ENCODE data around the gene RBKS.
"Not testable (repeated sequence)": the region's sequence is repeated elsewhere in the genome, so short reads cannot be mapped to it uniquely, and the experiment has no call there.

The RBKS gene

DNA sequence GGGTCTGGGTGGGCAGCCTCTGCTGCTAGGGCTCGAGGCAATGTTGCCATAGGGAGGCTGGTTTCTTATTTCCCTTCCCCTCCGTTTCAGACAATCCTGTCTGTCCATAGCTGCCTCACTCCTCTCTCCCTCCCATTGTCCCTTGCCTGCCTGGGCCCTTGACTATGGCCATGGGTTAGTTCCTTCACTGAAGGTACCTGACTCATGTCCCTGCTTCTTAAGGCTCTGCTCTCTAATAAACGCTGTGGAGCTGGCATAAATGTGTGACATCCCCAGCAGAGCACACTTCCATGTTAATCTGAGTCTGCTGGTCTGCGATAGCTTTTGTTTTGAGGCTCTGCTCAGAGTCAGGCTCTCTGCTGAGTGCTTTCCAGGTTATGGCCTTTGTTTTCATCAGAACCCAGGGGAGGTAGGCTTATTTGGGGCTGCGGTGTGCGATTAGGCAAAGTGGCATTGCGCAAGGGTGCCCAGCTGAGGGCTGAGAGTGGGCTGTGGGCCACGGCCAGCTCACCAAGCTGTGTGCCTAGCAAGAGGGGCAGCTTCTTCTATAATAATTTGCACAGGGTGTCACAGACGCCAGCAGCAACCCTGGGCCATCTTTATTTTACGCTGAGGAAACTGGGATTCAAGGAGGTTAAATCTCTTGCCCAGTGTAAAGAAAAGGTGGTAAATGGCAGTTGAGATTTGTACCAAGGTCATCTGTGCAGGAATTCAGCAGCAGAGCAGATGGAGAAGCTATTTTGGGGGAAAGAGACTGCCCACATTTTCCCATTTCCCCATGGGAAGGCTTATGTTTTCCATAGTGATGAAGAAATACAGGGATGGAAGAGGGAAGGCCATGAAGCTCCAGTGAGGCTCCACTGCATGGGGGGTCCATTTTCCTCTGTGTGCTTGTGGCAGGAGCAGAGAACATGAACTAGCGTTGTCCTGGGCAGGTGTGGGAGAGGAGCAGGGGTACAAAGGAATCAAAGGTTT, 93.1 kb downstream of the RBKS start:
- DNase-seq, result no peak

DNA sequence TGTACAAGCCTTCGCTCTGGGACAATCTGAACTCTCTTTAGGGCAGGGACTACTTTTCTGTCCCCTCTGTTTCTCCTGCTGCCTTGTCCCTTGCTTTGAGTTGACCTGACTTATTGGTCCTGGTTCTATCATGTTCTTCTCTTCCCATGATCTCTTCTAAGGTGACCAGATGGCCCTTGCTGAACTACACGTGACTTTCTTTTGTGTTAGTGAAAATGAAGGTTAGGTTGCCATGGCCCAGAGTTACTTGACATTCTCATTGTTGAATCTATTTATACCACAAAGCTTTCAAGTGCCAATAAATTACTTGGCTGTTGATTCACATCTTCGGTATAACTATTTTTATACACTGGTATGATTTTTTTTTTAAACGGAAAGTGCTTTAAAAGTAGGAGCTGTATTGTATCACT, 94.3 kb downstream of the RBKS start:
- DNase-seq, result no peak

DNA sequence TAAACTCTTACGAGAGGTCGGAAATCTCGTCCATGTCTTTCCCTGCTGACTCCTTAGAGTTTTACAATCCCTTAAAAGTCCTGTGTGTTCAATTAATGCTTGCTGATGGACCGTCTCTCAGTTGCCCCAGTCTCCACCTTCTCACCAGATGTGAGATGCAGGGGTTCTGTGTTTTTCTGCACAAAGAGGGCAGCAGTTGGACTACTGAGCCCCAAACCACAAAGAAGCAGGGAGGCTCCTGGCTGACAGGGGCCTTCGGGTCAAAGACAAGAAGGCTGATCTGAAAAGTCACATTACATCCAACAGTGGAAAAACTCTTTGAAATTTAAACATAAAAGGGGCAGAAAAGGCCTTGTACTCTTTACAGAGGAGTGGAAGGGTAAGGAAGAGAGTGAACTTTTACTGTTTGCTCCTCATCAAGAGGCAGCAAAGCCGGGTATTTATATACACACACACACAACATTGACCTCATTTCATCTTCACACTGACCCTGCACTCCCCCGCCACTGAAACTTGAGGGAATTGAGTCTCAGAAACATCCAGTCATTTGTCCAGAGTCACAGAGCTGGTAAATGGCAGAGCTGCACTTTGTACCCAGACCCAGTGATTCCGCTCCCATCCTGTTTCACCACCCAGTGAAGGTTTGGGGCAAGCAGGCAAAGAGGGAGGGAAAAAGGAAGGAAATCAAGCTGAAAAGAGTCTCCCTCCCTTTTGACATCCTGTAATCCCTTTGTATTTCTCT, 94.9 kb downstream of the RBKS start:
- no peak for DNase-seq

- no peak for DNase-seq
Measured at GRCh38 chr2:27792759-27793158, 97.4 kb downstream of the RBKS start.

DNA sequence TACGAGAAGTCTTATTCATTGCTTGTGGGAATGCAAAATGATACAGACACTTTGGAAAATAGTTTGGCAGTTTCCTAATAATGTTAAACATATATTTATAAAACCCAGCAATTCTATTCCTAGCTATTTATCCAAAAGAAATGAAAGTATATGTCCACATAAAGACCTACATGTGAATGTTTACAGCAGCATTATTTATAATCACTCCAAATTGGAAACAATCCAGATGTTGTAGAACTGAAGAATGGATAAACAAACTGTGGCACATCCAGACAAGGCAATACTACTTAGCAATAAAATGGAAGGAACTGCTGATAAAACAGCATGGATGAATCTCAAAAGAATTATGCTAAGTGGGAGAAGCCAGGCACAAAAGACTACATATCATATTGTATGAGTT, 99.4 kb downstream of the RBKS start:
- DNase-seq, result no peak

GRCh38 chr2:27782701-27783100, 107.5 kb downstream of the RBKS start:
- no peak for DNase-seq

DNA sequence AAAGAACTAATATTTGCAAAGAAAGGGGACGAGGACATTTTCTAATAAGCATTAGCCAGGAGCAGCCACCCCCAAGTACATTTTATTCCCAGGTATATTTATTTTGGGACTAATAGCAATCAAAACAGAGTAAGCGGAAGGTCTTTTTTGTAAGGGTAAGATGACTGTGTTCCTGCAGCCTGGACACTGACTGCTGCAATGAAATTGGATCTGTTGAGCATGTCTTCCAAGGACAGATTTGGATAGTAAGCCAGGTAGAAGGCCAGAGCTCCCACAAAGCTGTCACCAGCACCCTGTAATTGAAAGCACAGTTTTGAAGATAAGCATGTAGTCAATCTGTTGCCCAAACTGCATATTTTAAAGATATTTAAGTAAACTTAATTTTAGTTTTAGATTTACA, 108.7 kb downstream of the RBKS start:
- no peak for DNase-seq

DNA sequence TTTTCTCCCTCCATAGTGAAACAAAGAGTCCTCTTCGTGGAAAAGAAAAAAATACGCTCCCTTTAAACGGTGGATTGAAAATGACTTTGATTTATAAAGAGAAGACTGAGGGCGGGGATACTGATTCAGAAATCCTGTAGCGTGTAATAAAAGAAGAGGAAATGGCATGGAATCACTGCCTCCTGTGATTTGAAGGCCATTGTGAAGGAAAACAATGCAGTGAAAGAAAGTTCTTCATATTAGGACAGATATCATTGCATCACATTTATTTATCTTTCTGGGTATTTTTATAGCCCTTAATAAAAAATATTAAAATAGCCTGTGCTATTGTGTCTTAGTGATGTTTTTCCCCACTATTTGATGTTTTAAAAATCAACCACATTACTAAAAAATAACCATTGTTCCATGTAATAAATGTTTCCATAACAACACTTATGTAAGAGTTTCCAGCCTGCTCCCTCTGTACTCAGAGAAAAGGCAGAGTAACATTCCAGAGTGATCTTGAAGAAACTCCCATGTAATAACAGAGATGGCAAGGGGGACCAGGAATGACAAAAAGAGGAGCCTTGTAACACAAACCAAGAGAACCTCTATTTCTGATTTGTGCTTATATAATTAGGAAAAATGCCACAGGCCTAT, 110.7 kb downstream of the RBKS start:
- no peak for DNase-seq

GRCh38 chr2:27776696-27777095, 113.5 kb downstream of the RBKS start:
- no peak for DNase-seq

GRCh38 chr2:27776097-27776496, 114.1 kb downstream of the RBKS start:
- no peak for DNase-seq

- DNase-seq, result no peak
Measured at GRCh38 chr2:27773959-27774358, 116.2 kb downstream of the RBKS start.

- no peak for DNase-seq
Measured at GRCh38 chr2:27772804-27773203, 117.4 kb downstream of the RBKS start.

- DNase-seq, result peak; percentile 96
Measured at GRCh38 chr2:27771548-27772335, 118.4 kb downstream of the RBKS start, which contains the start of gene MRPL33. Gene MRPL33, plus strand, starts transcription at chr2:27771719. Its CDS starts 59 bp downstream, at chr2:27771778.

DNA sequence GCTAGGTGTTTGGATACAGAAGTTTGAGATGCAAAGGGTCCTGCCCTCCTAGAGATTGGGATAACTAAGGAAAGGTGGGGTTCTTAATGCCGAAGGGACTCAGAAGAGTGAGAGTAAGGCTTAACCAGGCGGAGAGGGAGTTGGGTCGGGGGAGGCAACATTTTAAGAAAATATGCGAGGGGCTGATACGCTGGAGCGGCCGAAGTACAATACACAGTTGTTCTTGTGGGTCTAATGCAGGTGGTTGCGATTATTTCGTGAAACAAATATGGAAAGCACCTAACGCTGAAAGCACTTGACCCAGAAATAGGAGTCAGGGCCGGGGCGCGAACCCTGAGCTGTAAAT, 119.0 kb downstream of the RBKS start:
- DNase-seq, result no peak

DNA sequence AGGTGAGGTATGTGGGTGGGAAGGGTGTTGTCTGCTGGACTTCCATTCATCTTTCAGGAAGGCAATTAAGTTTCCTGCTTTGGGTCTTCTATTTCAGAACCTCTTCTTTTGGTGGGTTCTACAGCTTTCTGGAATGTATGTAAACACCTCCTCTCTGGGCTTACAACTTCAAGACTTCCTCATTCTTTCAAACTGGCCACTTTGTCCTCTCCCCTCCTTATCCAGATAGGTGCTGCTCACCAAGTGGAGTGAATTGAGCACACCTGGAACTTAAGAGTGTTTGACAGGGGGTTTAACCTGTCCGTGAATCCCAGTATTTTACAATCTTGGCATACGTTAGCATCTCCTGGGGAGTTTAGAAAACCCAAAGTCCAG, 123.9 kb downstream of the RBKS start:
- DNase-seq, result no peak

DNA sequence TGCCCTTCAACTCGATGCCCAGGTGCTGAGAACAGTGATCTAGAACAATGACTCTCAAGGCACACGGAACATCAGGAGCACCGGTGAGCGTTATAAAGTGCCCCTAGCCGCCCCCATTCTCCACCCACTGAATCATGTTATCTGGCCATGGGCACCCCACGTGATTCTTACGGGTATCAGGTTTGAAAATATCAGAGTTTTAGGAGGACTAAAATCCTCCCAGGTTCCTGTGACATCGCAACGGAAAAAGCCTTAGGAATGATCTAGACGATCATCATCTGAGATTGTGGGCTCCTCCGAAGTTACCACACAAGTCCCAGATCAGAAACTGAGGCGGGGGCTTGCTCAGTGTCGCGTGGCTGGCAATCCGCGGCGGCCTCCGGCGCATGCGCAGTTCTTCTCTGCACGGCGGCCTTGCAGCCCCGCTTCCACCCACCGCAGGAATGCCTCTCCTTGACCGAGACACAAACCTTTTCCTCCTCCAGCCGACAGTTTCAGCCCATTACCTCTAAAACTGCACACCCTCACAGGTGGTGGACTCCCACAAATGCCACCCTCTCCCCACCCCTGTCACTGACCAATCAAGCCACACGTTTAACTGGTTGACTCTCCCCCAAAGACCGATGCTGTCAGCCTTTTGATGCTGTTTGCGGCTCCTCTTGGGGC, 124.4 kb downstream of the RBKS start:
- DNase-seq, result peak; percentile 72

GRCh38 chr2:27764526-27764925, 125.7 kb downstream of the RBKS start:
- not testable (repeated sequence) for DNase-seq

- DNase-seq, result no peak
Measured at GRCh38 chr2:27763907-27764267, 126.3 kb downstream of the RBKS start.

- DNase-seq, result no peak
Measured at GRCh38 chr2:27762951-27763906, 127.0 kb downstream of the RBKS start.

DNA sequence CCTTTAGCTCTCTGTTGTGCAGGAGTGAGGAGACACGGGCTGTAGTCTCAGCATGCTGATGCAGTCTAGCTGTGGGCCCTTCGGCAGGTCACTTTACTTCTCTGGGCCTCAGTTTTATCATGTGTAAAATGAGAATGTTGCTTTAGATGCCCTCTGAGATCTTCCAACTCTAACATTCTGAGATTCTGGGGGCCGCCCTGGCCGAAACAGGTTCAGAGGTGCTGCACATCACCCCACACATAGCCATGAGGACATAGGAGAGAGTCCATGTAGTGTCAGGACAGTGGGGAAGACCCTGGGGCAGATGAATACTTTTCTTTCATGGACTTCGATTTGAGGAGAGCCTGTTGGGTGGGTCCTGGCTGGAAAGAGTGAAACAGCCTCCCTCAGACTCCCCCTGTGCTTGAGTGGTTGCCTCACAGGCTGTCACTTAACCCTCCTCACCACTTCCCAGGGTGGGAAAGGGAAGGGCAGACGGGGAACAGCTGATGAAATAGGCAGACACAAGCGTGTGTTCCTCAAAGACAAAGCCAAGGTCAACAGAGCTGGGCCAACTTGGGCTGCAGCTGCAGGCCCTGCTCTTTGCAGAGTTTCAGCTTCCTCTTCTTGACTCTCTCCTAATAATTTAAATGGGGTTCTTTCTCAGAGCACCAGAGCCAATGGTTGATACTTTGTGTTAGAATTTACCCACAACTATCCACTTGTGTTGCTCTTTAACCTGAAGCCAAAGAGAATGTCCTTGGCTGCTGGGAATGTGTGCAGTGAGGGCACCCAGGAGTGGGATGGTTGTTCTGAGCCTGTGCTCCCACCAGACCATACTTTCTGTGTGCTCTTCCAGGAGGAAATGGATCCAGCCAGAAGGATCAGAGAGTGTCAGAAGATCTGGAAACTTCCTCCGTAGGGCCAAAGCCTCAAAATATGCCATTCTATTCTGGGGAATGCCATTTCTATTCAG, 133.4 kb downstream of the RBKS start:
- DNase-seq, result no peak

Data from stimulated activated CD8-positive, alpha-beta memory T cell treated with anti-CD3 and anti-CD28 coated beads, Interleukin-4, amount 100 ng/mL, for 48 hours (primary cell).